Measurements from ENCODE around the gene RPS6KA5.
"Not testable (repeated sequence)": the region's sequence is repeated elsewhere in the genome, so short reads cannot be mapped to it uniquely, and the experiment has no call there.

Gene RPS6KA5

DNA sequence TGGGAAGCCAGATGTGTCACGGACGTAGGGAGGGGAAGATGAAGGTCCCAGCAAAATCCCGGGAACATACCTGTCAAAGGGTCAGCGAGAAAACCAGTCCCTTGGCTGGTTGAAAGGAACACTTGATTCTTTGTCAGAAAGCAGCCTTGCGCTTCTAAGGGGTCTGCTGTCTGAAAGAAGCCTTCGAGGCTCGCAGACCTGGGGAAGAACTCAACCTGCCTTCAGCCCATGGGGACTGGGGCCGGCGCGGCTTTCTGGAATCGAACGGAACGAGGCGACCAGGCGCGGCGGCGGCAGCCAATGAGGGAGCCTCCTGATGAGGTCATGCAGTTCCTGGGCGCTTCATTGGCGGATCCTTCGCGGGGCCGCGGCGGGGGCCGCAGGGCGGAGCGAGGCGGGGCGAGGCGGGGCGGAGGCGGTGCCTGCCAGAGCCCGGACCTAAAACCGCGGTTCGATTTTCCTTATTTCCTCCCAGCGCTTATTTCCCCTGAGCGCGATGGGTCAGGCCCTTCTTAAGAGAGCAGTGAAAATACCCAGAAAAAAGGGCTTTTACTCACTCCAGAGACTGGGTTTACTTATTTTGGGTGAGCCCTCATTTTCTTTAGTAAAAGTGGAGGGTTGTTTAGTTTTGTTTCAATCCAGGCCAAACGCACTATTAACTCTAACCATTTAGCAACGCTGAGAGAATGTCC lies 232.4 kb downstream of the RPS6KA5 start:
- DNase-seq: peak; percentile 97

DNA sequence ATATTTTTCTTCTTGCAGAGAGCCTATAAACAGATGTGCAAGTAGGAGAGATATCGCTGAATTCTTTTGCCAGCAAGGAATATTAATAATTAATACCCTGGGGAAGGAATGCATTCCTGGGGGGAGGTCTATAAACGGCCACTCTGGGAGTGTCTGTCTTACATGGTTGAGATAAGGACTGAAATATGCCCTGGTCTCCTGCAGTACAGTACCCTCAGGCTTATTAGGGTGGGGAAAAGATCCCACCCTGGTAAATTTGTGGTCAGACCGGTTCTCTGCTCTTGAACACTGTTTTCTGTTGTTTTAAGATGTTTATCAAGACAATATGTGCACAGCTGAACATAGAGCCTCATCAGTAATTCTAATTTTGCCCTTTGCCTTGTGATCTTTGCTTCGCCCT lies 236.9 kb downstream of the RPS6KA5 start:
- not testable (repeated sequence) for DNase-seq

DNA sequence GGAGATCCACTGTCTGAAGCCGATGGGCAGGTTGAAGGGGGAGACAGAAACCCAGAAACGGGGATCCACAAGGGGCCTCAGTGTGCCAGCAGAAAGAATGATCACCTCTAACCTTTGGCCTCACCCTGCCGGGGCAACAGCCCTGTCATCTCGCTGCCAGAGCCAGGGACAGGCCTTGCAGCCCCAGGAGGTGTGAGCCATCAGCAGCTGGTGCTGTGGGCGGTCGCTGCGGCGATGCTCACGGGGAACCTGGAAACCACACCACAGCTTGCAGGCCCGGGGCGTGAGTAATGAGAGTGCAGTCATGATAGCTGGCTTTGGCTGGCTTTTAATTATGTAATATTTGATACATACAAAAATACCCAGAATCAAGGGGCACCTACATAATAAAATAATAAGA lies 239.5 kb downstream of the RPS6KA5 start:
- DNase-seq: no peak

GRCh38 chr14:90819734-90820393 lies 240.6 kb downstream of the RPS6KA5 start:
- no peak for DNase-seq

DNA sequence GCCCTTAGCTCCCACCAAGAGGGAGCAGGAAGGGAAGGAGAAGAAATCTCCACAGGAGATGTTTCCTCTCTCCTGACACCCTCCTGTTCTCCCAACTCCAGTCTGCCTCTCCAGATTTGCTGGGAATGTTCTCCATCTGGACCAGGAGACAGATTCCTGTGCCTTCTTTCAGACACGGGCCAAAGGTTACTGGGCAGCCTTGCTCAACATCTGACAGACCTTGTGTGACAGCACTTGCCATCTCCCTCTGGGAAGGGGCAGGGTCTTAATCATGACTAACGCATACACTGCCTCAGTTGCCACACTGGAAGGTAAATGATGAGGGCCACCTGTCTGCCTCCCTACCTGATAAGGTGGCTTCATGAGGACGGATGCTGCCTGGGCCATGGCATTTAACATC lies 241.7 kb downstream of the RPS6KA5 start:
- DNase-seq: no peak

DNA sequence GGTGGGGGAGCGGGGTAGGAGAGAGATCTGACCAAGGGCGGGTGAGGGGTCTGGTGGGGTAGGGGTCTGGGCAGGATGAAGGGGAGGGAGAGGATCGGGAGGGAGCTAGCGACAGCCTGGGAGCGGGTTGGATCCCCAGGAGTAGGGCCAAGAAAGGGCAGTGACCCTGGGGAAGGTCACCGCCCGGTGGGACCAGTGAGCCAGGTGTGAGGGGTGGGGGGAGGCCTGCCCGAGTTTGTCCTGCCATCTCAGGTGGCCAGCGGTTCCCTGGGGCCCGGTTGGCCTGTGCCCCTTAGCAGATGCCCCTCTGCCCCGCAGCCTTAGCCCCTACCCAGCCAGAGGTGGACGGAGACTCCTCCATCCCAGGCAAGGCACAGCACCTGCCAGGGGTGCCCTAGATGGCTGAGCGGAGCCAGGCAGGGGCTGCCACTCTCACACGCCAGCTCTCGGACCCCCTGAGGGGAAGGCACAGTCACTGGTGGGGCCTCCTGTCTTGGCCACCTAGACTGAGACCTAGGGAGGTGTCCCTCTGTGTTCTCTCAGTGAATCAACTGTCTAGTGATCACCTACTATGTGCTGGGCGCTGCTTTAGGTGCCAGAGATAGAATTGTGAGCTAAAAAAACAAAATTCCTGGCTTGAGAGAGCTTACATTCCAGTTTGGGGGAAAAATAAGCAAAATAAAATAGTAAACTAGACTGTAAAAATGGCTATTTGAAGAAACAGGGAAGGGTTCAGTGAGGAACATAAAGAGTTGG lies 243.6 kb downstream of the RPS6KA5 start:
- peak; percentile 36 for DNase-seq

DNA sequence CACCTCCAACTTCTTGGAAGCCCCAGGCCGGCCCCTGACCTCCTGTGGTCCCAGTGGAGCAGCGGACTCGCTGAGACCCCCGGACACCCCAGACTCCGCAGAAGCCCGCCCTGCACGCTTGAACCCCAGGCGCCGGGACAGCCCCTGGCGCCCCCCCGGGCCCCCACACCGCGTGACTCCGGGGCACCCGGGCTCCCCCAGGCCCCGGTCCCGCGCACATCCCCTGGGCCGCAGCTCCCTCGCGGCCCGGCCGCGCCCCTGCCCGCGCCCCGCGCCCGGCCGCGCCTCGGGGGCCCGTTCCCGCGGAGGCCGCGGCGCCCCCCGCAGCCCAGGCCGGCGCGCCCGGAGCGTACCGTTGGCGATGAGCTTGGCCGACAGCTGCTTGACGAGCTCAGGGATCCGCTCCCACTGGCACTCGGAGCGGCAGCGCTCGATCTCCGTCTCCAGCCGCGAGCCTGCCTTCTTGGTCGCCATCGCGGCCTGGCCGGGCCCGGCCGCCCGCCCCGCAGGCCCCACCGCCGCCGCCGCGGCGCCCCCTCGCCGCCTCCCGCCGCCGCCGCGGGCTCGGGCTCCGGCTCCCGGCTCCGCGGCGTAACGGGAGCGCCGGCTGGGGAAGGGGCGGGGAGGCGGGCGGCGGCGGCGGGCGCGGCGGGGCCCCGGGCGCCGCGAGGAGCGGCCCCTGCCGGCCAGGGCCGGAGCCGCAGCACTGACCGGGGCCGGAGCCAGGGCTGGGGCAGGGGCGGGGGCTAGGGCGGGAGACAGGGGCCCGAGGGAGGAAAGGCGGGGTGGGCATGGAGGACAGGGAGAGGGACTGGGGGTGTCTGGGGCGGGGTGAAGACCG lies 244.4 kb downstream of the RPS6KA5 start, which contains the start of gene TTC7B:
TSS of gene TTC7B (minus strand) at position 609 of the 841 bp plus-strand sequence. CDS start at position 474, 135 bp downstream.
- peak; percentile 69 for DNase-seq

DNA sequence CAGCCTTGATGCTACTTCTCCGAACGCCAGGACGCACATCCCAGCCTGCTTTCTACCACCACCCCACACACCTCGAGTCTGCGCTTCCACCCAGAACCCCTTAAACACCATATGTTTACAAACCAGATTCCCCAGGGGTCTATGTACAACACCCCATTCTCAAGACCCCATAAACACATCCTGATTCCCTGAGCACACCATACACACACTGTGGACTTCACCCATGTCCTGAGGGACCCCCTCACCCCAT lies 244.9 kb downstream of the RPS6KA5 start:
- no peak for DNase-seq

DNA sequence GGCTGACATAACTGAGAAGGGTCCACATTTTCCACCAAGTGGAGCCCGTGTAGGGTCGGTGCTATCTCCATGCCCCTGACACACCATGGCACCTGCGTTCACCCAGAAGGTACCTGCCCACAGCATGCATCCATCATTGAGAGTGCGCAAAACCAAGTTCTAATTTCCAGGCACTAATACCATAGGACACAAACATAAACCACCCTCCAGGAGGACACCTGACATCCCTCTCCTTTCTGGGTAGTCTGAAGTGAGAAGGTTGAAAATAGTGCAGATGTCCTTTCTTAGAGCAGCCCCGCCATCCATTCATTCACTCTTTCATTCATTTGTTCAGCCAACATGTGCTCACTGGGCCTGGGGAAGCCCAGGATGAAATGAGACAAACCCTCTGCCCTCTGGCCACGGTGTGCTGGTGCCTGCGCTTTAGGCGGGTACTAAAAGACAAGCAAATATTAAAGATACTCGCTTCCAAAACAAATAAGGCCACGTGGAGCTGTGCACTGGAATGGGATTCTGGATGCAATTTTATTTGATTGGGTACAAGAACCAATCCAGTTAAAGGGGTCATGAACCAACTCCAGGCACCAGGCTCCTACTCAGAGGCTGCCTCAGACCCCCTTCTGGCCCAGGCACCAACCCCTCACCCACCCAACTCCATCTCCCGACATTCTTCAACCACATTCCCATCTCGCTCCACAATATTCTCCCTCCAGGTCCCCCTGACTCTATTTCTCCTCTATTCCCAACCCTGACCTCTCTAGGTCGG lies 245.5 kb downstream of the RPS6KA5 start:
- DNase-seq: no peak

- no peak for DNase-seq
Measured at GRCh38 chr14:90813442-90813841, 247.0 kb downstream of the RPS6KA5 start.

GRCh38 chr14:90812109-90812508 lies 248.3 kb downstream of the RPS6KA5 start:
- DNase-seq: no peak

- DNase-seq: no peak
Measured at GRCh38 chr14:90811641-90812040, 248.8 kb downstream of the RPS6KA5 start.

GRCh38 chr14:90810806-90811205 lies 249.6 kb downstream of the RPS6KA5 start:
- DNase-seq: no peak

DNA sequence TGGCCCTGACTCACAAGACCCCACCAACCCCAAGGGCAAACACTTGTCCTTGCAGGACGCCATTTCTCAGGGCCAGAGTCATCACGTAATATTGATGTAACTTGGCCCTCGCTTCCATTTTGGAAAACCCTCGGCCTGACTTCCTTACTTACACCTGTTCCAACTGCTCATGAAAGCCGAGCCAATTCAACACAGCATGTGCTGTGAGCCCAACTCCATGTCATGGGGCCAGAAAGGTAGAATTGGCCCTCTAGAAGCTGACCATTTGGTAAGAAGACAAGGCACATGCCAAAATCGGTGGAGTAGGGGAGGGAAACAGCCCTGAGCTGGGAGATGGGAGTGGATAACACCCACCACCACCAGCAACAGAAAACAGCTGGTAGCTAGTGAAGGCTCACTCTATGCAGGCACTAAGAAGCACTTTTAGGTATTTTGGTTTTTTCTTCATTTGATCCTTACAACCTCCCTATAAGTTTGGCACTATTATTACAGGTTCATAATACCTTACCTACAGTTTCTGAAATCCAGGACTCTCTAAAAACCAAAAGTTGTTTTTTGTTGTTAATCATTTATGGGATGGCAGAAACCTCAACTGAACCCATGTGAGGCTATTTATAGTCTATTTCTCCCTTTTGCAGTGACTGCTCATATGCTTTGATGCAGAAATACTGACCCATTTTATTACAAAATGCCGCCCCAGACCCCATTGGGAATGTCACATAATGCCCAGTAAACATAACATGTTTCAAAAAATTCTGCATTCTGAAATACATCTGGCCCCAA lies 250.7 kb downstream of the RPS6KA5 start:
- DNase-seq: no peak

DNA sequence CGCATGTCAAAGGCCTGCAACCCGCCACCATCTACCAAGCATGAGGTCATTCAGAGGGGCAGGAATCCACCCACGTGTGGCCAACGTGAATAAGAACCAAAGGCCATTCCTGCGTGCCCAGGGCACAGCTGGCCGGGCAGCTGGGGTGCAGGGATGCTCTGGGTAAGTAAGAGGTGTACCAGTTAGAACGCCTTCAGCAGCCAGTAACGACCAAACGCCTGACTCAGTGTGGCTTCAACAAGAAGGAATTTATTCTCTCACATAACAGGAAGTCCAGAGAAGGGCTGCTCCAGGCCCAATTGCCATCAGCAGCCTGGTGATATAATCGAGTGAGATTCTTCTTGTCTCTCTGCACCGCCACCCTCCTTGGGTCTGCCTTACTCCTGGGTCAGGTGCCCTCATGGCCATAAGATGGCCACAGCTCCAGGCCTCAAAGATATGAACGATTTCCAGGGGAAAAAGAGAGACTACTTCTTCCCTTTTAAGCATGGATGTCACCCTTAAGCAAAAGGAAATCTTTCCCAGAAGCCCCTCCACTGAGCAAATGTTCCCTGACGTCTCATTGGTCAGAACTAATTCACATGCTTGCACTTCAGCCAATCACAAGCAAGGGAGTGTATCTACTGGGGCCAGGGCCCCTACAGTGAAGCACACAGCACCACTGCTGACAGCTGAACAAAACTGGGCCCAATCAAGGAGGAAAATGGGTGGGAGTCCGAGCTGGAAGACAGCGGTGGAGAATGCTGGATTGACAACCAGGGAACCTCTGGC lies 251.5 kb downstream of the RPS6KA5 start:
- DNase-seq: no peak

DNA sequence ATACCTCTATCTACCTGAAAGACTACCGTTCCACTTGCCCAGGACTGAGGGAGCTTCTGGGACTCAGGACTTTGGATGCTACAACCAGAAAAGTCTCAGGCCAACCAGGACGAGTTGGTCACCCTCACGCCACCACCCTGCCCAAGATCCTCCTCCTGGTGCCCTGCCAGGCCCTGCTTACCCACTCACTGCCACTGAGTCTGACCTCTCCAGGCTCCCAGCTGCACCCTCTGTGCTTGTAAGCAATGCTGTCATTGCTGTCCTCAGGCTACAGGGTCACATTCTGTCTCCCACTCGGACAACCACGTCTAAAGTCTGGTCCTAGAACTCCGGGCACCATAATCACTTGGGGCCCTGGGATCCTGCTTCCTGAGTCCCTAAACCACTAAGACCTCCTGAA lies 253.4 kb downstream of the RPS6KA5 start:
- no peak for DNase-seq

DNA sequence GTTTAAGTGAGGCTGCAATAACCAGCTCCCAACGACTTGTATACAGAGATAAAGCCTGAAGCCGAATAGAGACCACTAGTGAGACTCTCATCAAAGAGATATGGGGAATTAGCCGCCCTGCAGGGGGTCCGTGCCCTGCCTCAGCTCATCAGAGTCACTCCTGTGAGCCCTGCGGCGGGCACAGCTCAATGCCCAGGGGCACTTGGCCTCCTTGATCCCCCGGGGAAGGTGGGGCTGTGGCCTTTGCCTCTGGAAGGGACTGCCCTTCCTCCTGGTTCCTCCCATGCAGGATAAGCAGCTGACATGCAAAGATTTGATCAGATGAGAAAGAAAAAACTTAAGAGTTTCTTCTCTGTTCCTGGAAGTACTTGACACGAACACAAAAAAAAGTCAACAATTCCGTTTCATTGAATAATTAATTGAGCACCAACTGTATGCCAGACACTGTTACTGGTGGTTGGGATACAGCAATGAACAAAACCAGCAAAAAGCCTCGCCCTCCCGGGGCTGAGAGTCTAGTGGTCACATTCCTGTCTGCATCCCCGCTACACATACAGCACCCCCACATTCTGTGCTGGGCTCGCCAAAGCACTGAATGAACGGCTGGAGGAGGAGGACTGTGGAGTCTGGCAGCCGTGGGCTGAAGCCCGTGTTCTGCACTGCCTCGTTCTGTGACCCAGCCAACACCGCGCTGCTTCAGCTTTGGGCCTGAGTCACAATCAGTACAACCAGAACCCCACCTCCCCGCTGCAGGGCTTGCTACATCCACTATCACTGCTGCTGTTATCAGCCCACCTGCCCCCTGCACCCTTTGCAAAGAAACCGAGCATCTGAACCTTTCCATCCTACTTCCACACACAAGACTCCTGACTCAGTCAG lies 254.5 kb downstream of the RPS6KA5 start:
- no peak for DNase-seq

DNA sequence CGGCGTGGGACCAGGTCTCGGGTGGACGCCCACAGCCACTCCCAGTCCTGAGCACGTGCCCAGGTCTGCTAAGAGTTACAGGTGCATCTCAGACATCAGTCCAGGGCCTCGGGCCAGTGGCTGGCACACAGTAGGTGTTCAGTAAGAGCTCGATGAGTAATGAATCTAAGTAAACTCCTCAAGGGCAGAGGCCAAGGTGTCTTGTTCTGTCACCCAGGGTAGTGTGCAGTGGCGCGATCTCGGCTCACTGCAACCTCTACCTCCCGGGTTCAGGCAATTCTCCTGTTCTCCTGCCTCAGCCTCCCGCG lies 255.4 kb downstream of the RPS6KA5 start:
- no peak for DNase-seq

- DNase-seq: no peak
Measured at GRCh38 chr14:90804292-90805083, 256.0 kb downstream of the RPS6KA5 start.

Measured in femur (tissue), 1 donor.